ENCODE data around the gene FAM168A.

The FAM168A gene

GRCh38 chr11:73420136-73420535 is 177.8 kb downstream of the FAM168A start:
- no peak for DNase-seq

- DNase-seq = no peak
These were observed 181.1 kb downstream of the FAM168A start for GRCh38 chr11:73416786-73417185.

DNA sequence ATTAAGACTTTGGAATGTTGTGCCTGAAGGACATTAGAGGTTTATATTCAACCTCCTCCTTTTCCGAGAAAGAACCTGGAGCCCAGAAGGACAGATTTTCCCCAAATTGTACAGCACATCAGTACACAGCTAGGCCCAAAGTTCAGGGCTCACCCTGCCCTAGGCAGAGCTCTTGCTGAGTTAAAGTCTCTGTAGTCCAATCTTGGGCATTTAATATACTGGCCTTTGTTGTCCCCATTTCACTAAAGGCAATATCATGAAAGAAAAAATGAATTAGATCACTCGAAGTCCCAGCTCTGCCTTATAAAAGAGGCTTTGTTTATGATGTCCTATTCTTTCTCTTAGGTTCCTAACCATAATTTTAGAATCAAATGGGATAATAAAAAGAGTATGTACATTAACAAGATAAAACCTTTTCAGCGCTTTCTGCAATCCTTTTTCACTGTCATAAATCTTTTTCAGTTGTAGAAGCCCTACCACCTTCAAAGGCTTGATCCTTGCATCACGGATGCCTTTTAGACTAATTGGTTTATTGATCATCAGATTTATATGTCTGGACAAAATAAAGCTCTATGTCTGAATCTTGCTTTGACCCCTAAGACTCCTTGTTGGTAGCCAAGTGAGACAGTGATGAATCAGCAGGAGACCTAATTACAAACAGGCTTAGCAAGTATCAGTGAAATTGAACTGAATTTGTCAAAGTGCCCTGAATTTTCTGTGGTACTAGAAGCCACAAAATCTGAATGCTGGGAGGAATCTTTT is 181.9 kb downstream of the FAM168A start:
- no peak for DNase-seq

- no peak for DNase-seq
These were observed 182.8 kb downstream of the FAM168A start for GRCh38 chr11:73414977-73415651.

GRCh38 chr11:73413256-73413655 is 184.7 kb downstream of the FAM168A start:
- DNase-seq = no peak

GRCh38 chr11:73412308-73412707 is 185.6 kb downstream of the FAM168A start:
- no peak for DNase-seq

DNA sequence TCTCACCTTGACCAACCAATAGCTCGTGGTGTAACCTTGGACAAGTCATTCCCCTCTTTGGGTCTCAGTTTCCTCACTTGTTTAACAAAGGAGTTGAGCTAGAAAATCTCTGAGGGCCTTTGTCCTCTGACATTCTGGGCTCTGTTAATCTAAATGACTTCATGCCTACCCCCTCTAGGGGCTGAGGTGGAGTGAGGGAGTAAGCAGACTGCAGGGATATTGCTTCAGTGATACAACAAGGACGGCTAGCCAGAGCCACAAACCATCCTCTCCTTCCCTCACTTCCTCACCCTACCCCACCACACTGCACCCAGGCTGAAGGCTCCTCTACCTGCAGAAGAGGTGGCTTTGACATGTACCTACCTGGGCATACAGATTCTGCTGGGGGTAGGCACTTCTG is 186.9 kb downstream of the FAM168A start:
- DNase-seq = no peak

- no peak for DNase-seq
These were observed 187.3 kb downstream of the FAM168A start for GRCh38 chr11:73410627-73411026.

DNA sequence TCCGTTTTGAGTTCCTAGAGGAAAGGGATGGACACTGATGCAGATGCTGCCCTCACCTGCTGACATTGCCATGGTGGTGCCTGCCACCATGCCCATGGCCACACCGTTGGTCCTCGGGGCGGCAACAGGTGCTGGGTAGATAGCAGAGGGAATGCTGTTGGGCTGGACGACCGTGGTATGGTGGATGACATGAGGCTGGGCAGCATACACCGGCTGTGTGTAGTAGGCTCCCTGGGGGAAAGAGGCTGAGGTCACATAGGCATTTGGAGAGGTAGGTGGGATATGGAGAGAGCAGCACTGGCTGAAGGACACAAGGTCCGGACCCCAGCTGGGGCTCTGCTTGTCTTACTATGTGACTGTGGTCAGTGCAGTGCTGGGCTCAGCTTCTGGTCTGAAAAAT is 188.5 kb downstream of the FAM168A start:
- DNase-seq = no peak

DNA sequence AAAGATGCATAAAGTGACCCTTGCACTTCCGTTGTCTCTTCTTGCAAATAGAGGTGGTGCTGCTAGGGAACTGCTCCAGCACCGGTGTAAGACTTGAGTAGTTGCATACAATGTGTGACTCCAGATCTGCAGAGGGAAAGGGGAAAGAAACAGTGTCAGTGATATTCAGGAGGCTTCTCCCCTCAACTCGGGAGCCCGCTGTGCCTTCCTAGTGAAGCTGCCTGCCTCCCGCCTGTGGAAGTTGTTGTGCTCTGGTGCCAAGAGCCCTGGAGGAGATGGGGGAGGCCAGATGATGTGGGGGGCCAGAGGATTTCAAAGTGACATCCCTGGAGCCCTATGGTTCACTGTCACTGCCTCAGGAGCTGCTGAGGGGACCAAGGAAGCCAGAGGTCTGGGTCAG is 191.3 kb downstream of the FAM168A start:
- DNase-seq = no peak

GRCh38 chr11:73406131-73406530 is 191.8 kb downstream of the FAM168A start:
- no peak for DNase-seq

DNA sequence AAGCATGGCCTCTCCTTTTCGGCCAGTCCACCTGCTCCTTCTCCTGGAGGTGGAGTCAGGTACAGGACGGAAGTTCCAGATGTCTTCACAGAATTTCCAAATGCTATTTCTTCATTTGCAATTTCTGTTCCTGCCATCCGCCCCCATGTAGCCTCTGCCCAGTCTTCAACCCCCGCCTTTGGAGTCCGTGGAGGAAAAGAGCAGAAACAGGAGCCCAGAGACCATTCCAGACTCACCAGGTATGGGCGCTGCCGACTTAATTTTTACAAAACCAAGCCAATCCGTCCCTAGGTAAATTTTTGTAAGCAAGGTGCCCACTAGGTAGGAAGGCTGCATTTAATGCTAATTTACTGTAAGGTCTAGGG is 192.8 kb downstream of the FAM168A start:
- no peak for DNase-seq

- DNase-seq = no peak
These were observed 193.3 kb downstream of the FAM168A start for GRCh38 chr11:73404506-73405145.

GRCh38 chr11:73404048-73404447 is 193.9 kb downstream of the FAM168A start:
- no peak for DNase-seq

DNA sequence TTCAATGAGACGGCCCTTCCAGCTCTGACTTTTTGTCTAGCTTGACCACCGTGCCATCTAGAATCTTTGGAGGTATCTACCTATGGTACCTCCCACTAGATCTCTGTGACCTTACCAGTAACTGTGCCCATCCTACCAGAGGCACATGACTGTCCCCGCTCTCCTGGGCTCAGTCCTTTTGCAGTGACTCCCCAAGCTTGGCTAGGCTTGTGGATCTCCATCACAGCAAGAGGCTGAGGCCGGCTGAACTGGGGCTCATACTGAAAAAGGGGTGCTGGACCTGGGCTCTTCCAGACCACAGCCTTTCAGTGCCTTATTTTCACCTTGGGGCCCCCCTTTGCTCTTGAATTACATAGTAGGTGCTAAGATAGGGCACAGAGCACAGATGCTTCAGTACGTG is 194.4 kb downstream of the FAM168A start:
- no peak for DNase-seq

- no peak for DNase-seq
These were observed 195.1 kb downstream of the FAM168A start for GRCh38 chr11:73402834-73403185.

- DNase-seq = no peak
These were observed 195.7 kb downstream of the FAM168A start for GRCh38 chr11:73401924-73402833.

DNA sequence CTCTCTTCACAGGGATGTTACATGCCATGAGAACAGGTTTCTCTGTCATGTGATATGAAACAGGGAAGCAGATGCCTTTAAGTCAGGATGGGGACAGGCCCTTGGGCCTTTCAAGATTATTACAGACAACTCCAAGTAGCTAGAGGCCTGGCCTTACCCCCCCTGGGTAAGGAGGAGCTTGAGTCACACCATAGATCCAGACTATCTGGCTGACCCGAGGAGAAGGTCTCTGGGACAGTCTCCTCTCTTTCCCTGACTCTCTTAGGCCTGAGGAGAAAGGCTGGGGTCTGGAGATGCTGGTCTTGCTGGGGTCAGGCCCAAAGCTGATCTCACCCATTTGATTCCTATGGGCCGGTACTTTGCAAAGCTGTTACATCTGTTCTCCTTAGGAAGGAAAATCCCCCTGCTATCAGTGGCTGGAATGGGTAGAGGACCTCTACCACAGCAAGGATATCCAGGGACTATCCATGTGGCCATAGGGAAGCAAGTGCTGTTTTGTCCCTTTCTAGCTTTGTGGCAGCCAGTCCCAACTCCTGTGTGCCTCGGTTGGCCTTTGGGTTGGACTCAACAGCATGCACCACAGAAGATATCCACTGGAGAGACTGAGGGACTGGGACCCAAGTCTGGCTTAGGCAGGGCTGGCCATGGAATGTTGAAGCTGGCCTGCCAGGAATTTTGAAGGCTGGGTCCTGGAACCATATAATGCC is 196.5 kb downstream of the FAM168A start:
- no peak for DNase-seq

DNA sequence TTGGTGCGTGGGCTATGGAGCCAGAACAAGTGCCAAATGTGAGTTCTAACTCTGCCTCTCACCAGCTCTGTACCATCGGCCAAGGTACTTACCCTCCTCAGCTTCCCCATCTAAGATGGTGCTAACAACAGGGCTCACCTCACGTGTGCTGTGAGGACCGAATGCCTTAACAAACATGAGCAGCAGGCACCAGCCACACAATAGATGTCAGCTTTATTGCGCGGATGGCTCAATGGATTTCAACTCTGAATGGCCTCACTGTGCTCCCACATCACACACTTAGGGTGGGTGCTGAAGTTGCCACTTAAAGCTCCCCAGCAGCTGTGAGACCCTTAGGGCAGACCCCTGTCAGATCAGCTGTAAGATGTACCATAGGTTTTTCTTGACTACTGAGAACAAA is 197.6 kb downstream of the FAM168A start:
- no peak for DNase-seq

GRCh38 chr11:73399636-73400035 is 198.3 kb downstream of the FAM168A start:
- DNase-seq = no peak

DNA sequence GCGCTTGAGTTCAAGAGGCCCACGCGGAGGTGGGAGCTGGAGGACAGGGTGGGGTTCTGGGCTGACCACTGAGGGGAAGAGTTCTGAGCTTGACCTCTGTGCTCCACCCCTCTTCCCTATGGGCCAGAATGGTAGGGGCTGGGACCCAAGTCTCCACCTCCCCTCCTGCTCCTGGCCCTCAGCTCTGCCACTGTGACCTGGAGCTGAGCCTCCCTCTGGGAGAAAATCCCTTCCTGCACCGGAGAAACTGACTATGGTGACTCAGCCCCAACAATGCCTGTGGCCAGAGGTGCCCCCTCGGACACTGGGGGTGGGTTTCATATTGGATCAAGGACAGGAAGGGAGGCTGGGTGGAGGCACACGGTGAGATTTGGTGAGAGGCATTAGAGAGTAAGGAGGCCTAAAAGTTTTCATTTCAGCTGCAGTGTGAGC is 198.7 kb downstream of the FAM168A start:
- DNase-seq = no peak

- DNase-seq = no peak
These were observed 199.2 kb downstream of the FAM168A start for GRCh38 chr11:73398721-73399120.

GRCh38 chr11:73398132-73398526 is 199.8 kb downstream of the FAM168A start:
- no peak for DNase-seq

All from stimulated activated CD8-positive, alpha-beta memory T cell treated with anti-CD3 and anti-CD28 coated beads, Interleukin-4, amount 100 ng/mL, for 48 hours (primary cell).